Stimulated activated naive CD8-positive, alpha-beta T cell treated with anti-CD3 and anti-CD28 coated beads, Interleukin-15, Interleukin-2, amounts not matched to agents 100 U/mL and 50 U/mL, for 24 hours (primary cell): Measurements from ENCODE around the gene NNAT.

Experiments
- ATAC-seq: fragments of 150-1000 bp; cut with Tn5 transposase; one replicate; pipeline ENCODE4 v1.10.0; 2021
- DNase-seq: peaks from one replicate; pipeline ENCODE4 v3.0.0; 2021

NNAT gene

DNA sequence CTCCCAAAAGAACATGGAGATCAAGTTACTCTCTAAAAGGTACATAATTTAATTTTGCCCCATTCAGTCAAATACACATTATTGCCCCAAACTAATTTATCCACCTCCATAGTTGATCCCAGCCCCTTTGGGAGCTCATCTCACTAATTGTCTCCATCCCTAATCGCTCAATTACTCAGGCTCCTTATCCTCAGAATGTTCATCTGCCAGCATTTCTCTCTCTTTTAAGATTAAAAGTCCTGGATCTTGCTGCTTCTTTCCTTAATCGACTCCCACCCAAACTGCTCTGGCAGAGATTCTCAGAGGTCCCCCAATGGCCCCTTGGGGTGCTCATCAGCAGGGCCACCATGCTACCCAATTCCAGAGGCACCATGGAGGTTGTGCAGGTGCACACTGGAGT, 18.4 kb upstream of the NNAT start:
- DNase-seq: no peak

DNA sequence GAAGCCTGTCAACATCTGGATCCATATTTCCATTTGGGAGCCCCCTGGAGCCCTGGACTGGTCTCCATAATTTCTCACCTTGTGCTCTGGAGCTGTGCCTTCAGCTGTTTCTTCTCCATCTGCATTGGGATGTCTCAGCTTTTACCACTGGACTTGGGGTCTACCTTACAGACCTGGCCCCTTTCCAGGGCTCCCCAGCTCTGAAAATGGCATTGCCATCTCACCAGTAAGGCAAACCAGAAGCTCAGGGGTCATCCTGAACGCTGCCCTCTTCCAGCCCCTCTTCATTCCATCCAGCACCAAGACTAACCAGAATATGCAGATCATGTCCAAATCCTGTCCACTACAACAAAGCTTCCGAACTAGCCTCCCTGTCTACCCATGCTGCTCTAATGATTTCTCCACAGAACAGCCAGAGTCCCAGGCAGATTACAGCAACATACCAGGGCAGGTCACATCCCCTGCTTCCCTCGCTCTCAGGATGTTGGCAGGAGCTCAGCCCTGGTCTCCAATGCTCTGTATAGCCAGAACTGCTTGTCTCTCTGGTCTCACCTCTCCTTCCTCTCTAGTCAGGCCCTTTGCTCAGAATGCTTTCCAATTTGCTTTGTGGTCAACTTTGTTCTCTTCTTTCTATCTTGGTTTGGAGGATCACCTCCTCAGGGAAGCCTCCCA, 17.7 kb upstream of the NNAT start:
- DNase-seq (no peak), ATAC-seq (no peak)

More for the DNA sequence above, 18.4 kb upstream of the NNAT start:
- ATAC-seq: no peak

DNA sequence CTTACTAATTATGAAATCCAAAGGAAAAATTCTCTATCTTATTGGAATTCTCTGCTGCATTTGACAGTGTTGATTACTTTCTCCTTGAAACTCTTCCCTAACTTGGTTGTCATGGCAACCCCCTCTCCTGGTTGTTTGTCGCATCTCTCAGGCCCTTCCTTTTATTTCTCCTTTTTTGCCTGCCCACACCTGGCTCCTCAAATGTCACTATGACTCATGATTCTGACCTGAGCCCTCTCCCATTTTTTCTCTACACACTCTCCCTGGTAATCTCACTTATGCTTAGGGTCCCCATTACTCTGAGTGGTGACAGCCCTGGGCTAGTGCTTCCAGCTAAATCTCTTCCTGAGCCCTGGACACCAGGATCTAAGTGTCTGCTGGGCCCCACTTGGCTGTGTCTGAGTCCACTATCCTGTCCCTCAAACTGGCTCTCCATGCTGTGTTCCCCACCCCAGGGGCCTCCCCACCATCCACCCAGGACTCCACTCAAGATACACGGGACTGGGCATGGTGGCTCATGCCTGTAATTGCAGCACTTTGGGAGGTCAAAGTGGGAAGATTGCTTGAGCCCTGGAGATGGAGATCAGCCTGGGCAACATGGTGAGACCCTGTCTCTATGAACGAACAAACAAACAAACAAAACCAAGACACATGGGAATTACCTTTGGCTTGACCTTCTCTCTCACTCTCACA, 16.5 kb upstream of the NNAT start:
- ATAC-seq (no peak), DNase-seq (no peak)

DNA sequence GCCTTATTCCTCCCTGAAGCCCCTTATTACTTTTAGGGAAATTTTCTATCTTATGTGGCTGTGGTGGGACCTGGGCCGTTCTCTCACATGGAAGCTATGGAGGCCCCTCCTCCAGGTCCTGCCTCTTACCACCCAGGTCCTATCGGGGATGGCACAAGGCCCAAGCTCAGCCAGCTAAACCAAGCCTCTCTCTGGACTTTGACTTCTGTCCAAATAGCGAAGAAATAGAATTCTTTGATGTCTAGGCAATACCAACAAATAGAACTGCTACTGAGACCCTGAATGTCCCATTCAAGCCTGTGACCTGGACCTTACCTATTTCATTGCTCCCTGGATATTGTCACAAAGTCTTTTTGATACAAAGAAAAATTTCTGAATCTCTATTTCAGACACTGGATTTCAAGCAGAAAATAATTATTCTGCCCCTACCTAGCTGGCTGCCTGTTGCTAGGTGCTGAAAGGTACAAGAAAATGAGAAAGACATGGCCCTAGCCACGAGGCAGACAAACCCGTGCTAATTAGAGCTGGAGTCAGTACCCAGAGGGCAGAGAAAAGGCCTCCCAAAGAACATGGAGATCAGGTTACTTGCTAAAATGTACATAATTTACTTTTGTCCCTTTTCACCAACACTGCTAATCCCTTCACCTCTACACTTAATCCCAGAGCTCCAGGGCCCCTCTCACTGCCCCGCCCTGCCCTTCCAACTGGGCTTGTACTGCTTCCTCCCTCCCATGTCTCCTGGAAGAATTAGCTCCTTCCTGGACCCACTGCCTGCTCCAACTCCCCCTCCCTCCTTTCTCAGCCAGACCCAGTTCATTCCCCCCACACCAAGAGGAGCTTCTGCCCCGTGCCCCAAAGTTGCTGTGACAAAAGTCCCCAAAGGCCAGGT, 15.5 kb upstream of the NNAT start:
- ATAC-seq (no peak), DNase-seq (no peak)

DNA sequence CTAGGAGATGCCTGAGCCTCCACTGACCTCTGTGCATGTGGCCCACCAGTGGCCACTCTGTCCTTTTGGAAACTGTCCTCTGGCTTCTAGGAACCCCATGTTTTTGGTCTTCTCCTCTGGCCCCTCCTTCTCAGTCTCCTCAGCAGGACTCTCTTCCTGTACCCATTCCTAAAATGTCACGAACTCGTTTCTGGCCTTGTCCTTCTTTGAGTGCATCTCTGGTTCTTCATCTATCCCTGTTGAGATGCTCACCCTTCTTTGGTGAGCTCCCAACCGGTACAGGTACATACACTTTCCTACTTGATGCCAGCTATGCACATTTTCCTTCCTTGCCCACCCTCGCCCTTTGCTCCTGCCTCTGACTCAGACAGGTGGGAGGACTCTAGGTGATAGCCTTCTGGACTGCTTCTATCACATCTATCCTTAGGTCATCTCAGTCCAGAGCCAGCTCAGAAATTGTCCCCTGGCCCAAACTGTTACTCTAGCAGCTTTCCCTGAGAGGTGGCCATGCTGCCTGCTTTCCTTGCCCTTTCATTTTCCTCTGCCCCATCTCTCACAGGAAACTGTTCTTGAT, 14.8 kb upstream of the NNAT start:
- ATAC-seq: no peak

DNA sequence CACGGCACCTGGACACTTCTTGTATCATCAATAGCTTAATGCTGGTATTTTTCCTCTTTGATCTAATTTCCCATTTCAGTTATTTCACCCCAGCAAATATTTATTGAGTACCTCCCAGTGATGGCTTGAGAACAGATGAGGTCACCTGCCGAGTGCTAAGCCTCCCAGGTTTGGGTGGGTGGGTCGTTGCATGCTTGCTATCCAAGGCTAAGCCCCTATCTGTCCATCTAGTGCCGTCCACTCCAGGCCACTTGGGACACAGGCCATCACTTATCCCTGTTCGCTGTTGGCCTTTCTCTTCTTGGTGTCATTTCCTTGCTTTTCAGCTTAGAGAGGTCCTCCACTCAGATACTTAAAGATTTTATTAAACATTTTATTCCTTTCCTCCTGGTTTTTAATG, 10.8 kb upstream of the NNAT start:
- DNase-seq (no peak), ATAC-seq (no peak)

More for the DNA sequence above, 14.8 kb upstream of the NNAT start:
- DNase-seq: no peak

DNA sequence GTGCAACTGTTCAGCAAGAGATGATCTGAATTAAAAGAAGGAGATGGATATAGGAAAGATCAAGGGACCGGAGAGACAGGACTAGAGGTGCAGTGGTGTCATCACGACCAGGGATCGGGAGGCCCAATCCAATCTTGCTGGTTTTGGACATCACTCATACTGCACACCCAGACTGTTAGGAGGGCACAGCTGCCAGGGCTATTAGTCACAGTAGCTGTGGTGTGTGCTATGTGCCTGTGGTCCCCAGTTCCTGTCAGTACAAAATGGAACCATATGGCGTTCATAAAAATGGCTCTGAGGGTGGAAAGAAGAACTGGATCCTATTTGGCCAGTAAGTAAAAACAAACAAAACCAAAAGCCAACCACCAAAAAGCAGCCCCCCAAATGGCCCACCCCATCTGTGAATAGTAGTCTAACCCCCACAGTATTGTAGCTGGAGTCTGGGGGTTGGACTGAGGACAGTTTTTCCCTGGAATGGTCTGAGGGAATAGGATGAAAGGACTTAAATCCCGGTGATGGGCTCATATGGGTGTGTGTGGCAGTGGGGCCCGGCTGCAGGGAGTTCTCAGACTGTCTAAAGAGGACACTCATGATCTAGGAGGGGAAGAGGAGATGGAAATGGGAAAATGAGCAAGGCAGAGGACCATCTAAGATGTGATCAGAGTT, 9.3 kb upstream of the NNAT start:
- DNase-seq (no peak), ATAC-seq (no peak)

DNA sequence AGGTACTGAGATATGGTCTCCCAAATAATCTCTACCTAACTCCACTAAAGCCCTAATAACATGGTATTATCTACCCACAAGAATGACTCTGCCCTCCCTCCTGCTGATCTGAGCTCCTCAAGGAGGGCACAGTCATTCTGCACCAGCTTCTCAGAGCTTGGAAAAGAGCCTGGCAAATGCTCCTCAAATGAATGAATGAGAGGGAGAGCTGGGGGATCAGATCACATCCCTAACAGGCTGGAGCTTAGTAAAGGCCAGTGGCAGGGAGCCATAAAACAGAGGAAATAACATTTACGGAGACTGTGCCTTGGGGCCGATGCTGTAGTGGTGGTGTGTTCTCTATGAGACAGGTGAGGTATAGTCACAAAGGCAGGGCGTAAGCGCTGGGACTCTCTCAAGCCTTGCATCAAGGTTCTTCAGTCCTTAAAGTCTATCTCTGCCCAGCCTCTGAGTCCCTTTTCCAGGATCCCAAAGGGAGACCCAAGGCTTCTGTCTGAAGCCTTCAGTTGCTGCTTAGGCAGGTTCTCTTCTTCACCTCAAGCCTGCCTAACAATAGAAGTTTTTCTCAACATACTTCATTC, 7.2 kb upstream of the NNAT start:
- ATAC-seq (no peak), DNase-seq (no peak)

DNA sequence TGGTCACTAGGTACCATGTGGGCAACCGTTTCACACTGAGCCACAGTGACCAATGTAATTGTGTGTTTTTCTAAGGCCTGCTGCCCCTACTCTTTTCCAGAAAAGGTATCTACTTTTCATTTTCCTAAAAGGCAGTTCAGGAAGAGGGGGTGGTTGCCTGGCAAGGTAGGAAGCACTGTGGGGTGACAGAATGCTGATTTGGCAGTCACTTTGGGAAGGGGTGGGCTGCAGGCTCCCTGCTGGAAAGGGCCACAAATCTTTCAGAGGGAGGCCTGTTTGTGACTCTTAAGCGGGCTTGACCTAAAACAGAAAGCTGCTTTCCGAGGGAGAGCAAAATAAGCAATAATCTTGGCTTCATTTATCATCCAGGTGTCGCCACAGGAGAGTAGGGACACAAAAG, 5.2 kb upstream of the NNAT start:
- ATAC-seq (no peak), DNase-seq (no peak)

DNA sequence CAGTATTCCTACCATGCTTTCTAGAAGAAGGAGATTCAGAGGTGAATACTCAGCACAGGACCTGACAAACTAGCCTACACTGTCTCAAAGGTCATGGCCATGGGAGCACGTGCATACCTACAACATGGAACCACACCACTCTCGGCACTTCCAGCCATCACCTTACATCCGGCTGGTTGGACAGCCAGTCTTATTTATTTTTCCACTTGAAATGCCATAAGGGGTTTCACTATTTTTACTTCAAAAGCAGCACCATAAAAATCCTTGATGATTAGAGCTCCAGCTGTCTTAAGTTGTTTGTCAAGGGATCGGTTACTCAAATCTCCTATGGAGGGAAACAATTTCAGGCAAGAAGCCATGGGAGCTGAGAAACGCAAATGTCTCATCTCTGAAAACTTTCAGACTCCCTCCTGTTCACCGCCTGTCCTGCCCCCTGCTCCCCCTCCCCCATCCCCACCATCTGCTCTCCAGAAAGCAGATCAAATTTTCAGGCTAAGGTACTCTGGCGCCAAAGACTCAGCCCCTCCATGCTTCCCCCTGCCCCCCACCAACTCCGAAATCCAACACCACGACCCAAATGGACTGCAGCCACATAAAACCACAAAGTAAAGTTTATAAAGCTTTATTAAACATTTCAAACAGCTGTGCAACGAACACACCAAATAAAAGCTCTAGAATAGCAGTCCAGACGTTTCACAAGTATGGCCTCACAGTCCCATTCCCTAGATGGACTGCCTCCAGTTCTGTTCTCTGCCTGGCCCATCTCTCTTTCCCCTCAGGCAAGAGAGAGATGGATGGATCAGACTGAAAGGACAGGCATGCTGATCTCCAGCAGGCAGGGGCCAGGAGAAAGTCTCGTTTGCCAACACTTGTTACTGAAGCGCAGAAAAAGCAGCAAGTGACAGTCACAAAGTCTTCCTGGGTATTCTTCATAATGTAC, 4.0 kb upstream of the NNAT start:
- ATAC-seq: no peak

DNA sequence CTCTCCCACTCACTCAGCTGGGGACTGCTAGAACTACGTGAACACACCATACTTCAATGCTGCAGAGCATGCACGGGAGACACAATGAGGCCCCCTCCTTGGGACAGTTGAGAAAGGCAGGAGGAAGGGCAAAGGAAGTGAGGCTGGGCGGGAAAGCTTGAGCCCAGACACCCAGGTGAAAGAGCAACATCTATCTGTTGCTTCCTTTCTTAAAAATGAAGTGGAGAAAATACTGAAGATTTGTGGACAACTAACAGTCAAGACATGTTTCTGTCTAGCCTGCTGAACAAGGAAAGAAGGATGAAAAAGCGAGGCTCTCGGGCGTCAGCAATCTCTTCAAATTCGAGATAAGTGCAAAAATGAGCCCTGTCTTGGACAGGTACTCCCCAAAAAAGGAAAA, 3.0 kb upstream of the NNAT start:
- ATAC-seq: no peak
- DNase-seq: no peak

More for the DNA sequence above, 4.0 kb upstream of the NNAT start:
- no peak for DNase-seq

DNA sequence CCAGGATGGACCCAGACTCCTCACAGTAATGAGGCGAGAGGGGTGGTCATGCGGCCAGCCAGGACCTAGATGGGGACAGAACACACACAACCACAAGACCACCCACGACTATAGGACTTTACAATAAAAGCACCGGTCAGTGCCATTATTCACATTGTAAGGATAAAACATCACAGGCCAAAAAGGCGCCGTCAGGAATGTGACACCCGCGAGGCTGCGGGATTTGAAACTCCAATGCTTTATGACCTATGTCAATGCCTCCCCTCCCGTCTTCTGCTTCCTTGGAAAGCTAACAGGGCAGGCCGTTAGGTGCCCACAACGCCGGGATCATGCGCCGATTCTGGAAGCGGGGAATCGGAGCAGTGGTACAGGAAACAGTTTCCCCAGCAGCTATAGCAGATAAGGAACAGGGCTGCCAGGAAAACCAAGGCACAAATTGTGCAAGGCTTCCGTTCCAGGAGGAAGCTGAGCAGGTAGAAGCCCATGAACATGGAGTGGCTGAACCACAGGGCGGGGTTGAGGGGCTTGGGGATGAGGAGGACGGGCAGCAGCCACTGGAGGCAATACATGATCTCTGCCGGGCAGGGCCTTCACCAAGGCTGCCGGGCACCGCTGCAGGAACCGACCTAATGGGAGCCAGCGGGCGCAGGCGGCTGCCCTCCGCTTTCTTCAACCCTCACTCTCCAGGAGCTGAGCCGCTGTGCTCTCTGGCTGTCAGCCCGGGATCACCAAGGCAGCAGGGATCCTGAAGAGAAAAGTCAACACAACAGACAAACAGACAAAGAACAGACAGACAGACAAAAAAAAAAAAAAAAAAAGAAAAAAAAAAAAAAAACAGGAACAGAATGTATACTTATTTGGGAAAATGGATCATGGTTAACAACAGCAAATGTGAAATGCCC, 2.2 kb upstream of the NNAT start:
- ATAC-seq: no peak

DNA sequence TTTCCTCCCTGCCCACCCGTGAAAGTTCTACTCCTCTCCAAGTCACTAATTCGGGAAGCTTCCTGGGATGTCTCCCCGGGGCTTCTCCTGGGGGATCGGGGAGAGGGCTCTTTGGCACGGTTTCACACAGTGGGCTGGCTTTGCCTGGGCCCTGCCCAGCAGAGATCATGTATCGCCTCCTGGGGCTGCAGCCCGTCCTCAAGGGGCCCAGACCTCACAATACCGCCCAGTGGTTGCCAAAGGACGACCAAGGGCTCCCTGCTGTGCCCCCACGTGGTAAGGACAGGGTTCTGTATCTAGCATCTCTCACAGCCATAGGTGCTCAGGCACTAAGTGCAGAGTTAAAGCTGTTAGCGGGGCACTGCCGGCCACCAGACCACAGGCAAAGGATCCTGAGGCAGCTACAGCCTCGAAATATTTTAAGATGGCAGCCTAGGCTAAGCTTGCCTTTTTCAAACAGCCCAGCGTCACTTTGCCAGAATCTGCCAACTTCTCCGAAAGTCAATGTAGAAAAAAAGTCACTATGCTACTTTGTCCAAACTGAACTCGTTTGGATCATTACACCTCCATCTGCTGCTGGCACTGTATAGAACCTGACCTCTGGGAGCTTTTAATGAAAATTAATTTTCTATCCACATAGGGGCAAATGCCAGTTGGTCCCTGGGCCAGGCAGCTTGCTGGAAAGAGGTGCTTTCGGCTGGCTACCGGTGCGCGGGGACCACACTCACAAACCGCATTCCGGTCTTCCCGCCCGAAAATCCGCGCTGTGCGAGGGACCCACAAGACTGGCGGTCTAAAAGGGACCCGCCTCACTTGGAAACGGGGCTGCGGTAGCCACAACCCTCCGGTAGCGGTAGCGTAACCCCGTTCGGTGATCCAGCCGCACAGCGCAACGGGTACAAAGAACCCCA, 1.3 kb upstream of the NNAT start:
- ATAC-seq (no peak), DNase-seq (no peak)

More for the DNA sequence above, 2.2 kb upstream of the NNAT start:
- DNase-seq: no peak

DNA sequence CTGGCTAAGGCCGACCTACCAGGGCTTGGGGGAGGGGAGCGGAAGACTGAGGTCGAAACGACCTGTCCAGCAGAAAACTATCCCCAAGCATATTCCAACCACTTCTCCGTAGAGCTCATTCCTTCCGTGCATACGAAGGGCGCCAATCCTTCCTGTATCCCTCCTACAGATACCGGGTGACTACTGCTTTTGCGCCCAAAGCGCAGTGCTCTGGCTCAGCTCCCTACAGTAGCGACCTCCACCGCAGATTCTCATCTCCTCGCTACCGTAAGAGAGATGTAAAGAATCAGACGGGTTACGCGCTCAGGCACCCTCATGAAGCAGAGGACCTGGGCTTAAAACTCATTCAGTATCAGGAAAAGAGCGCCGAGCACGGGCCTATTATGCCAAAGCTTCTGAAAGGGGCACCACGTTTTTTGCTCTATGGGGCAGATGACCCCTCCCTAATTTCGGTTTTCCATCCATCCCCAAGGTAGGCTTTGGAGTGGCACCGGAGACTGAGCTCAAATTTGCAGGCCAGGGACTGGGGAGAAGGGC, 563 bp upstream of the NNAT start:
- ATAC-seq (no peak), DNase-seq (no peak)

DNA sequence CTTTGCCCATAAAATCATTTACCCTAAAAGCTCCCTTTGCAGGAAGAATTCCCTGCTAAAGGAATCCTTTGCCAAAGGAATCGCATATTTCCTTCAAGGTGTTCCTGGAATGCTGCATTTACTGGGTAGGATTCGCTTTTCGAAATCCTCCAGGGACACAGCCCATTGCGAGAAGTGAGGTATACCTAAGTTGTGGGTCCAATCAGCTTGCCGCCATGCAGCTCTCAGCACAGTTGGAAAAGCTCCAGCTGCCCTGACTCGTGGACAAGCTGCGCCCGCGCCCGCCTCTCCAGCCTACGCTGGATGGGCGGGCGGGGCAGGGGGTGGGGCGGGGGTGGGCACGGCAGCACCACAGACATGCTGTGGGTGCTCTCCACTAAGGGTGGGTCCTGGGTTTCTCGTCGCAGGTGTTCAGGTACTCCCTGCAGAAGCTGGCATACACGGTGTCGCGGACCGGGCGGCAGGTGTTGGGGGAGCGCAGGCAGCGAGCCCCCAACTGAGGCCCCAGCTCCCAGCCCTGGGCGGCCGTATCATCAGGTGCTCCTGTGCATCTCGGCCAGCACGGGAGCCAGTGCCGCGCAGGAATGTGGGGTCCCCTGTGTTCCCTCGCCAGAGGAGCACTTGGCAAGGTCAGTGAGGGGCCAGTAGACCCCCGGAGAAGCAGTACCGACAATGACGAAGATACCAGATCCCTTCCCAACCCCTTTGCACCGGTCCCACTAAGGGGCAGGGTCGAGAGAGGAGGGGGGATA, 1.4 kb downstream of the NNAT start:
- DNase-seq (no peak), ATAC-seq (no peak)

DNA sequence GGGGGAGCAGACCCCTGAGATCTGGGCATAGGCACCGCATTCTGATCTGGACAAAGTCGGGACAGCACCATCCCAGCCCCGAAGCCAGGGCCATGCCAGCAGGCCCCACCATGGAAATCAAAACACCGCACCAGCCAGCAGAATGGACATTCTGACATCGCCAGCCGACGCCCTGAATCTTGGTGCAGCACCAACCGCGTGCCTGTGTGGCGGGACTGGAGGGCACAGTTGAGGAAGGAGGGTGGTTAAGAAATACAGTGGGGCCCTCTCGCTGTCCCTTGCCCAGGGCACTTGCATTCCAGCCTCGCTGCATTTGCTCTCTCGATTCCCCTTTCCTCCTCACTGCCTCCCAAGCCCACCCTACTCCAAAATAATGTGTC, 2.0 kb downstream of the NNAT start:
- ATAC-seq: no peak
- DNase-seq: no peak

DNA sequence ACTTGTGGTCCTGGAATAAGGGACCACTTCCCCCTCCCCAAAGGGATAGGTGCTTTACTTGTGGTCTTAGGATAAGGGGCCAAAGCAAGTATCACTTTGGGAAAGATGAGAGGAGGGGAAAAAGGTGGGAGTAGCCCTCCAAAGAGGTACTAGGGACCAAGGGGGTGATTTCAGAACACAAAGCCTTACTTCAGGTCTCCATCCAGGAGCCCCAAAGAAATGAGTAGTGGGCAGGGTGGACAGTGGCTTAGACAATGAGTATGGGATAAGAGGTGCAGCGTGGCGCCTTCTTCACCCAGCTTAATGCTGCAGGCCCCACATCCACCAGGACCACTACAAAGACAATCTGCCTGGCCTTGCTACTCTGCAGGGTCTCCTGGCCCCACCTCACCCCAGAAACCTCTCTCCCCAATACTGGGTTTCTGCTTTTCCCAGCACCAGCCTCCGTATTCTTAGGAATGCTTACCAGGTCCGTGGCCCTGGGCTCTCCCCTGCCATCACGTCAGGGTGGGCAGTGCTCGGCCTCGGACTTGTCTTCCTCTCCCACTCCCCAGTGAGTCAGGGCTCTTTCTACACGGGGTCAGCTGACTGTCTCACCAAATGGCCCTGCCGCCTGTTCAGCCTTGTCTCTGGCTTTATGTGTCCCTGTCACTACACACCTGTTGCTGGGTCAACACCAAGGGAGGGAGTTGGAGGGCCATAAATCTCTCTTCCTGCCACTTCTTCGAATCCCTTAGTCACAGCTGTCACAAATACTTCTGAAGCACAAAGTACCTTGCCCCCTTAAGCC, 3.1 kb downstream of the NNAT start:
- DNase-seq: no peak
- ATAC-seq: no peak
